Esophagus squamous epithelium (tissue), 5 donors: ENCODE measurements around the gene CCNK. TPM values are rescaled to one million over a fixed set of nuclear protein-coding genes. Genes with fewer than 3 reads are reported as not detected.

Experiments
- DNase-seq: peaks from one replicate; lab custom pipeline; 2025; lab: John Stamatoyannopoulos, UW
- H3K27ac ChIP-seq, 4 donors: fragments of 200-600 bp; sonication (generic); one replicate each; pipeline ENCODE4 v1.5.1; 2016 to 2019; ENCODE audit warnings: mild to moderate bottlenecking in 1 of 4
- H3K27me3 ChIP-seq, 4 donors: fragments of 200-600 bp; sonication (generic); 1 replicate in 3 of 4; 2 replicates in 1 of 4; pipeline versions ENCODE4 v1.5.1 to v1.6.0; 2017 to 2021; ENCODE audit warnings: antibody characterized with exemption in 1 of 4
- H3K36me3 ChIP-seq, 3 donors: fragments of 200-600 bp; sonication (generic); one replicate each; pipeline ENCODE4 v1.5.1; 2016 to 2019
- H3K4me1 ChIP-seq, 3 donors: fragments of 200-600 bp; sonication (generic); one replicate each; pipeline ENCODE4 v1.5.1; 2017 to 2019
- H3K4me3 ChIP-seq, 4 donors: fragments of 200-600 bp; sonication (generic); 1 replicate in 3 of 4; 2 replicates in 1 of 4; pipeline ENCODE4 v1.5.1; 2016 to 2019; ENCODE audit warnings: mild to moderate bottlenecking in 2 of 4, moderate library complexity in 1 of 4
- H3K9me3 ChIP-seq, 3 donors: fragments of 200-600 bp; sonication (generic); one replicate each; pipeline ENCODE4 v1.5.1; 2016 to 2019
- CTCF ChIP-seq, 6 experiments: fragments of 450-650 bp in 4 of 6; fragments of 200-600 bp in 2 of 6; sonication (generic) in 2 of 6; IDR thresholded peaks; one replicate each; pipeline ENCODE4 v1.5.1; 2016 to 2019; ENCODE audit warnings: antibody characterized with exemption in 6 of 6, mild to moderate bottlenecking in 4 of 6, moderate library complexity in 4 of 6
- POLR2A ChIP-seq, 4 donors: fragments of 450-650 bp; IDR thresholded peaks; one replicate each; pipeline ENCODE4 v1.6.1; 2017; ENCODE audit warnings: antibody characterized with exemption in 4 of 4, mild to moderate bottlenecking in 4 of 4, moderate library complexity in 3 of 4
- WGBS, 2 donors: methylation state at CpG; one replicate each; pipeline ENCODE4 v1.1.5; 2018; 5-methylcytosine and 5-hydroxymethylcytosine counted together
- intact Hi-C: fragments of 100-400 bp; cut with DNase I; formaldehyde crosslinking; loops from one replicate; pipeline ENCODE4 v1.15.0; 2022
- small RNA-seq, 4 donors: library from RNA; depleted of rRNA; stranded (forward); fragments of <200 nt; gene quantifications; one replicate each; pipeline ENCODE3, GENCODE V24; 2016
- total RNA-seq, 4 donors: library from RNA; depleted of rRNA; stranded (reverse); fragments of >200 nt; gene quantifications; one replicate each; pipeline ENCODE4 v1.1.0, GENCODE V29; 2016
- donor health status: DM: yes; HTN: yes; CAD: no.

CCNK gene
- total RNA-seq, 4 donors from 2014 or later, result 13.4 to 39.9 (median 29.5) TPM

- TF ChIP-seq CTCF (IDR thresholded peaks at IDR 0.05) (no peak), POLR2A (IDR thresholded peaks at IDR 0.05) (no peak)
- Histone ChIP-seq H3K27ac (peak overlapping the region in 3 of 4 donors; percentile 75 to 97 (median 79)), H3K27me3 (no peaks in the 10 kb centered on the region), H3K4me1 (peaks cover 47 to 67% (median 49%) of the 10 kb centered on the region in 3 donors), H3K36me3 (no peaks in the 10 kb centered on the region), H3K9me3 (no peaks in the 10 kb centered on the region), H3K4me3 (no peak overlapping the region)
- intact Hi-C loops, result no loop called here
- 75 to 81% methylated on average over 14 of the region's 16 CpGs for WGBS, 2 donors
- no peak for DNase-seq
Observed at GRCh38 chr14:99559286-99559990, 78.2 kb downstream of the CCNK start.

- H3K9me3 ChIP-seq, result no peaks in the 10 kb centered on the region
- peak overlapping the region; percentile 75 to 97 (median 82) for H3K27ac ChIP-seq
- H3K4me1 ChIP-seq, result peaks cover 47 to 67% (median 50%) of the 10 kb centered on the region in 3 donors
- TF ChIP-seq POLR2A (IDR thresholded peaks at IDR 0.05) (no peak), CTCF (IDR thresholded peaks at IDR 0.05) (no peak)
- no peaks in the 10 kb centered on the region for H3K36me3 ChIP-seq
- no peak overlapping the region for H3K4me3 ChIP-seq
- intact Hi-C loops, result no loop called here
- no peak for DNase-seq
- no peaks in the 10 kb centered on the region for H3K27me3 ChIP-seq
- WGBS, 2 donors, result 88 to 90% methylated on average over 7 to 13 of the region's 13 CpGs
Observed at GRCh38 chr14:99560403-99560802, 79.2 kb downstream of the CCNK start.

GRCh38 chr14:99560922-99561683, 79.9 kb downstream of the CCNK start:
- Histone ChIP-seq H3K36me3 (no peaks in the 10 kb centered on the region), H3K9me3 (no peaks in the 10 kb centered on the region), H3K27ac (peak overlapping the region; percentile 75 to 97 (median 82)), H3K27me3 (no peaks in the 10 kb centered on the region), H3K4me1 (peaks cover 53 to 71% (median 53%) of the 10 kb centered on the region in 3 donors), H3K4me3 (no peak overlapping the region)
- intact Hi-C loops, result no loop called here
- 8% methylated on average over 2 of the region's 15 CpGs; no CpG with 5 or more reads in 1 of the 2 donors for WGBS, 2 donors
- TF ChIP-seq CTCF (IDR thresholded peaks at IDR 0.05), result peak in 1 of 6 experiments; percentile 9
- TF ChIP-seq POLR2A (IDR thresholded peaks at IDR 0.05), result no peak
- DNase-seq, result no peak

GRCh38 chr14:99561864-99562263, 80.7 kb downstream of the CCNK start:
- TF ChIP-seq POLR2A (IDR thresholded peaks at IDR 0.05) (no peak), CTCF (IDR thresholded peaks at IDR 0.05) (no peak)
- intact Hi-C loops, result no loop called here
- 34 to 37% methylated on average over 7 to 8 of the region's 10 CpGs for WGBS, 2 donors
- Histone ChIP-seq H3K27ac (peak overlapping the region; percentile 75 to 97 (median 82)), H3K27me3 (no peaks in the 10 kb centered on the region), H3K36me3 (no peaks in the 10 kb centered on the region), H3K9me3 (no peaks in the 10 kb centered on the region), H3K4me3 (no peak overlapping the region), H3K4me1 (peaks cover 61 to 79% (median 61%) of the 10 kb centered on the region in 3 donors)
- no peak for DNase-seq

Small RNAs within 50 kb of the gene (small RNA-seq; reads per million reads assigned to genes)
- gene RNU6-91P, result 0 reads per million in 4 donors

Other genes with a start within 250 kb of the CCNK start
- 10 to 100 TPM; 10.1 to 19.3 (median 12.9) TPM for gene BCL11B, start 209.2 kb upstream of the CCNK start, total RNA-seq
- 10 to 100 TPM; 29.1 to 65.4 (median 36.3) TPM for gene SETD3, start 550 bp upstream of the CCNK start, total RNA-seq
- gene CCDC85C, start 122.8 kb downstream of the CCNK start, total RNA-seq, result 10 to 100 TPM; 23.4 to 52.0 (median 27.1) TPM
- gene HHIPL1, start 163.7 kb downstream of the CCNK start, total RNA-seq, result 1 to 10 TPM in 1 of 4 donors, under 1 TPM in 2, not detected in 1; 0.22 to 1.3 (median 0.59) TPM
- 1 to 10 TPM in 1 of 4 donors, under 1 TPM in 1, not detected in 2; 0.04 to 1.1 TPM for gene CYP46A1, start 202.9 kb downstream of the CCNK start, total RNA-seq